CD14-positive monocyte (primary cell): ENCODE results near the gene DHX58. TPM values are rescaled to one million over a fixed set of nuclear protein-coding genes. Genes with fewer than 3 reads are reported as not detected.

ENCODE experiments used
- DNase-seq, 3 donors: peaks; one replicate each; pipeline ENCODE4 v3.0.0-alpha.2; 2011 to 2022
- H2AFZ ChIP-seq: 2 replicates; pipeline ENCODE4 v1.6.0; 2012; ENCODE audit warnings: mild to moderate bottlenecking, low read depth, low read length, inconsistent platforms; ENCODE audit not compliant: insufficient read depth, poor library complexity, severe bottlenecking
- H3K27ac ChIP-seq, 2 donors: 1 replicate in 1 of 2; 2 replicates in 1 of 2; pipeline ENCODE4 v1.5.1; 2012 to 2013; ENCODE audit warnings: low read length in 2 of 2, control low read depth in 1 of 2, inconsistent platforms in 1 of 2, low read depth in 1 of 2, mild to moderate bottlenecking in 1 of 2
- H3K27me3 ChIP-seq, 2 donors: one replicate each; pipeline versions ENCODE4 v1.6.0 to v1.6.1; 2011 to 2013; ENCODE audit warnings: low read length in 2 of 2; ENCODE audit not compliant: control insufficient read depth in 2 of 2, insufficient read depth in 2 of 2
- H3K36me3 ChIP-seq, 2 donors: replicated peaks in 1 of 2; 1 replicate in 1 of 2; 2 replicates in 1 of 2; pipeline versions ENCODE4 v1.5.1 to v1.6.1; 2012 to 2013; ENCODE audit warnings: low read length in 2 of 2, control low read depth in 1 of 2, inconsistent platforms in 1 of 2, mild to moderate bottlenecking in 1 of 2; ENCODE audit not compliant: insufficient read depth in 2 of 2, control insufficient read depth in 1 of 2
- H3K4me1 ChIP-seq, 2 donors: 1 replicate in 1 of 2; 2 replicates in 1 of 2; pipeline versions ENCODE4 v1.5.1 to v1.6.1; 2012 to 2013; ENCODE audit warnings: low read length in 2 of 2, control low read depth in 1 of 2, inconsistent platforms in 1 of 2, mild to moderate bottlenecking in 1 of 2, moderate library complexity in 1 of 2; ENCODE audit not compliant: insufficient read depth in 2 of 2, control insufficient read depth in 1 of 2
- H3K4me2 ChIP-seq: replicated peaks from 2 replicates; pipeline ENCODE3; 2012; ENCODE audit warnings: low read length, moderate library complexity, mild to moderate bottlenecking; ENCODE audit not compliant: poor library complexity, severe bottlenecking; ENCODE audit errors: extremely low read depth
- H3K4me3 ChIP-seq, 3 experiments: fragments of 200-600 bp in 1 of 3; sonication (generic) in 1 of 3; replicated peaks in 1 of 3; 1 replicate in 2 of 3; 2 replicates in 1 of 3; pipeline ENCODE4 v1.5.1; 2011 to 2013; ENCODE audit warnings: low read length in 3 of 3, mild to moderate bottlenecking in 3 of 3, control low read depth in 2 of 3, low read depth in 2 of 3, inconsistent platforms in 1 of 3, moderate library complexity in 1 of 3
- H3K79me2 ChIP-seq: 2 replicates; pipeline ENCODE4 v1.6.0; 2012; ENCODE audit warnings: mild to moderate bottlenecking, control low read depth, inconsistent platforms, low read length, moderate library complexity; ENCODE audit not compliant: insufficient read depth
- H3K9ac ChIP-seq: 2 replicates; pipeline ENCODE4 v1.6.0; 2017; ENCODE audit warnings: low read length, mild to moderate bottlenecking; ENCODE audit not compliant: insufficient read depth, poor library complexity, severe bottlenecking
- H3K9me3 ChIP-seq, 2 donors: replicated peaks in 1 of 2; 1 replicate in 1 of 2; 2 replicates in 1 of 2; pipeline versions ENCODE4 v1.5.1 to v1.6.1; 2012 to 2013; ENCODE audit warnings: low read length in 2 of 2, control low read depth in 1 of 2; ENCODE audit not compliant: control insufficient read depth in 1 of 2, insufficient read depth in 1 of 2
- H4K20me1 ChIP-seq: 2 replicates; pipeline ENCODE4 v1.6.0; 2012; ENCODE audit warnings: mild to moderate bottlenecking, low read length, control low read depth, moderate library complexity; ENCODE audit not compliant: insufficient read depth
- H3K27ac Mint-ChIP-seq, 7 donors: one replicate each; pipeline ENCODE4 v1.8.0; 2020; ENCODE audit warnings: mild to moderate bottlenecking in 7 of 7, mixed read lengths in 7 of 7, moderate library complexity in 6 of 7, inconsistent platforms in 2 of 7
- H3K27me3 Mint-ChIP-seq, 3 donors: one replicate each; pipeline ENCODE4 v1.8.0; 2021 to 2022; ENCODE audit warnings: low read depth in 3 of 3, mild to moderate bottlenecking in 3 of 3, mixed read lengths in 3 of 3, moderate library complexity in 3 of 3, inconsistent platforms in 1 of 3
- H3K36me3 Mint-ChIP-seq, 2 donors: one replicate each; pipeline ENCODE4 v1.8.0; 2020; ENCODE audit warnings: mixed read lengths in 2 of 2, inconsistent platforms in 1 of 2, mild to moderate bottlenecking in 1 of 2
- H3K4me1 Mint-ChIP-seq: one replicate; pipeline ENCODE4 v1.8.0; 2020; ENCODE audit warnings: mild to moderate bottlenecking, mixed read lengths
- H3K4me3 Mint-ChIP-seq, 2 donors: one replicate each; pipeline ENCODE4 v1.8.0; 2020; ENCODE audit warnings: mild to moderate bottlenecking in 2 of 2, mixed read lengths in 2 of 2, moderate library complexity in 1 of 2
- H3K9me3 Mint-ChIP-seq, 7 donors: one replicate each; pipeline ENCODE4 v1.8.0; 2020 to 2022; ENCODE audit warnings: mixed read lengths in 7 of 7, mild to moderate bottlenecking in 6 of 7, moderate library complexity in 6 of 7, inconsistent platforms in 2 of 7
- CTCF ChIP-seq: fragments of 200-600 bp; IDR thresholded peaks from one replicate; pipeline ENCODE4 v1.8.0; 2022; ENCODE audit warnings: antibody characterized with exemption, mild to moderate bottlenecking
- WGBS: methylation state at CpG from one replicate; pipeline ENCODE4 v1.1.5; 2013; ENCODE audit warnings: missing lambda C conversion rate; ENCODE audit not compliant: insufficient coverage; 5-methylcytosine and 5-hydroxymethylcytosine counted together
- intact Hi-C, 2 donors: fragments of 100-400 bp; cut with micrococcal nuclease; formaldehyde crosslinking; loops; one replicate each; pipeline versions ENCODE4 v1.15.0 to v1.15.1; 2023
- polyA plus RNA-seq, 3 donors: library from polyadenylated mRNA; depleted of rRNA in 1 of 3; unstranded in 2 of 3; stranded (reverse) in 1 of 3; fragments of 300-500 nt in 2 of 3; fragments of >200 nt in 1 of 3; fragmentation: Illumina TruSeq in 2 of 3; gene quantifications; 1 replicate in 2 of 3; 2 replicates in 1 of 3; pipeline ENCODE4 v1.2.3, GENCODE V29; 2012 to 2021

The DHX58 gene
- polyA plus RNA-seq, 3 donors: 13.2 to 46.7 (median 16.0) TPM

DNA sequence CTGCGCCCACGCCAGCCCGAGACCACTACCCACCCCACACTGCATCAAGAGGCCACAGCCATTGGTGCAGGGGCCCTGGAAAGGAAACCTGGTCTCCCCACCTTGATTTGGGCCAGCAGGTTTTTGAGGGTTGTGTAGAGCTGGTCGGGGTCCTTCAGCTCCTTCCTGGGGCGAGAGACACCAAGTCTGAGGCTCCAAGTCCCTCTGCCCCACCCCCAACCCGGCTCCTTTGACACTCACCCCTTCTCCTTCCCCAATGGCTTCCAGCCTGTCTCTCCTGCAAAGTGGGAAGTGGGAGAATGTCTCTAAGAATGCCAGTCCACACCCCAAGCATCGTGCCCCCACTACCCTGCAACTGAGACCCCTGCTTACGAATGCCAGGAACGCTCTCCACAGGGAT lies 1.6 kb upstream of the DHX58 start:
- H4K20me1 ChIP-seq: no peaks in the 10 kb centered on the region
- Mint-ChIP-seq H3K36me3 (peaks cover 33 to 39% of the 10 kb centered on the region in 2 donors), H3K27me3 (peaks cover 0 to 1% (median 0%) of the 10 kb centered on the region in 3 donors), H3K4me1 (peaks cover 32% of the 10 kb centered on the region), H3K27ac (peak overlapping the region in 2 of 7 donors; percentile 42 to 43), H3K4me3 (no peak overlapping the region), H3K9me3 (no peaks in the 10 kb centered on the region)
- intact Hi-C loops: loop anchor here in 1 of 2 donors (5.0 kb wide), 2 partner anchors 52 to 197 kb away; partner anchors contain the start of gene ACLY
- TF ChIP-seq CTCF: no peak
- peaks cover 1 to 3% of the 10 kb centered on the region in 2 donors for H3K36me3 ChIP-seq
- no peak overlapping the region for H3K4me3 ChIP-seq
- no peak overlapping the region for H3K9ac ChIP-seq
- no peak overlapping the region for H3K4me2 ChIP-seq
- H3K27ac ChIP-seq: peak overlapping the region in 1 of 2 donors; percentile 85
- H3K4me1 ChIP-seq: peaks cover 18 to 21% of the 10 kb centered on the region in 2 donors
- H2AFZ ChIP-seq: no peak overlapping the region
- no peaks in the 10 kb centered on the region for H3K27me3 ChIP-seq
- peaks cover 5% of the 10 kb centered on the region for H3K79me2 ChIP-seq
- H3K9me3 ChIP-seq: no peaks in the 10 kb centered on the region
- DNase-seq: no peak
- no CpG with 5 or more reads among the region's 9 CpGs for WGBS

GRCh38 chr17:42113293-42114069 lies 967 bp upstream of the DHX58 start:
- H3K4me3 Mint-ChIP-seq: no peak overlapping the region
- H3K4me2 ChIP-seq: peak overlapping the region; percentile 75
- TF ChIP-seq CTCF: no peak

More at GRCh38 chr17:42113293-42114069, 967 bp upstream of the DHX58 start:
- no peaks in the 10 kb centered on the region for H3K27me3 ChIP-seq
- H3K4me3 ChIP-seq: peak overlapping the region in 1 of 3 experiments; percentile 81
- intact Hi-C loops: loop anchor here in 1 of 2 donors (5.0 kb wide), 2 partner anchors 51 to 196 kb away; partner anchors contain the start of gene ACLY
- H3K4me1 ChIP-seq: peaks cover 18 to 21% of the 10 kb centered on the region in 2 donors
- H3K79me2 ChIP-seq: peaks cover 5% of the 10 kb centered on the region
- H3K27ac Mint-ChIP-seq: peak overlapping the region in 5 of 7 donors; percentile 26 to 93 (median 60)
- peaks cover 30% of the 10 kb centered on the region for H3K4me1 Mint-ChIP-seq
- no peaks in the 10 kb centered on the region for H3K9me3 ChIP-seq
- no peaks in the 10 kb centered on the region for H3K9me3 Mint-ChIP-seq
- peak overlapping the region; percentile 71 for H3K9ac ChIP-seq
- H4K20me1 ChIP-seq: no peaks in the 10 kb centered on the region
- 96% methylated on average over 26 of the region's 28 CpGs for WGBS
- H3K27ac ChIP-seq: peak overlapping the region; percentile 72 to 85
- H3K36me3 Mint-ChIP-seq: peaks cover 39 to 45% of the 10 kb centered on the region in 2 donors
- H3K36me3 ChIP-seq: peaks cover 6 to 9% of the 10 kb centered on the region in 2 donors
- peak overlapping the region; percentile 88 for H2AFZ ChIP-seq
- H3K27me3 Mint-ChIP-seq: peaks cover 0 to 3% (median 0%) of the 10 kb centered on the region in 3 donors
- no peak for DNase-seq
